T-helper 2 cell treated with Interferon-gamma antibody and Interleukin-4, amounts not matched to agents 100 ng/mL and 5 ng/mL, for 36 hours (primary cell): ENCODE results near the gene SPPL3. TPM values are rescaled to one million over a fixed set of nuclear protein-coding genes. Genes with fewer than 3 reads are reported as not detected.

ENCODE experiments used
- intact Hi-C: fragments of 100-400 bp; cut with micrococcal nuclease; formaldehyde crosslinking; loops from one replicate; pipeline ENCODE4 v1.15.1; 2023
- total RNA-seq: library from RNA; stranded (reverse); gene quantifications from 2 replicates; pipeline ENCODE4 v1.2.3, GENCODE V29; 2022

The SPPL3 gene
- total RNA-seq, 1 donor from 2014 or later, result 33.8 TPM

- intact Hi-C loops, result no loop called here
Observed at GRCh38 chr12:120921637-120922036, 17.5 kb upstream of the SPPL3 start.

- intact Hi-C loops, result no loop called here
Observed at GRCh38 chr12:120920178-120920577, 16.0 kb upstream of the SPPL3 start.

DNA sequence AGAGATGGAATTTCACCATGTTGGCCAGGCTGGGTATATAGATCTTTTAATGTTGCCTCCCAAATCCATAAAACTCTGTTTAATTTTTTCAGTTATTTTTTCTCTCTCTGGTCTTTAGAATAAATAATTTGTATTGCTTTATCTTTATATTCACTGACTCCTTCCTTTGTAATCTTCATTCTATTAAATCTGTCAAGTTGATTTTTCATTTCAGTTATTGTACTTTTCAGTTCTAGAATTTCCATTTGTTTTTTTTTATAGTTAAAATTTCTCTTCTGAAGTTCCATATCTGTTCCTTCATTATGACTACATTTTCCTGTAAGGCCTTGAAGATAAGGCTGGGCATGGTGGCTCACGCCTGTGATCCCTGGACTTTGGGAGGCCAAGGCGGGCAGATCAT is 13.6 kb upstream of the SPPL3 start:
- intact Hi-C loops, result no loop called here

GRCh38 chr12:120916561-120916960 is 12.4 kb upstream of the SPPL3 start:
- intact Hi-C loops, result no loop called here

GRCh38 chr12:120914794-120915193 is 10.6 kb upstream of the SPPL3 start:
- intact Hi-C loops, result no loop called here

- intact Hi-C loops, result loop anchor here (10.0 kb wide), 1 partner anchor 55 kb away; no protein-coding TSS in a partner anchor
Observed at GRCh38 chr12:120909633-120910298, 5.6 kb upstream of the SPPL3 start.

DNA sequence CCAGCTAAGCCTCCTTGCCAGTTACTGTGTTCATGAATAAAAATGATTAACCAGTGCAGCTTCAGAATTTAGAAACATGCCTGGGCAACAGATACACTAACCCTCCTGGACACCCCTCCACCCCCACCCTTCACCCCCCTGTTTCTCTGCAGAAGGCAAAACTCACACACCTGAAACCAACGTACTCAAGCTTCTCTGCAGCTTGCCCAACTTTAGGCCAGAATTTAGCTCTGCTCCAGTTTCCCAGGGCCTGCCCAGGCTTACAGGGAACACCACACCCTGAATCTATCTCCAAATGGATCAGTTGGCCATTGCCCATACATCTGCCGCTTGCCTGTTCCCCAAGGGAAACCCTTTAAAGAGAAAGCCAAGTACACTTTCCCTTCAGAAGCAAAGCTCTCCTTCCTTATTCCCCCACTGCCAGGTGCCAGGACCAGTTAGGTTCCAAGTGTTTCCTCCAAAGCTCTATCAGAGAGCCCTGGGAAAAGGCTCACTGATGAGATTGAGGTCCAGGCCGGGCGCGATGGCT is 1.8 kb upstream of the SPPL3 start:
- intact Hi-C loops, result loop anchor here (10.0 kb wide), 1 partner anchor 51 kb away; no protein-coding TSS in a partner anchor

GRCh38 chr12:120903412-120904196 is 554 bp downstream of the SPPL3 start:
- intact Hi-C loops, result loop anchor here (1.0 to 10.0 kb wide), 2 partner anchors 49 to 217 kb away; no protein-coding TSS in a partner anchor

DNA sequence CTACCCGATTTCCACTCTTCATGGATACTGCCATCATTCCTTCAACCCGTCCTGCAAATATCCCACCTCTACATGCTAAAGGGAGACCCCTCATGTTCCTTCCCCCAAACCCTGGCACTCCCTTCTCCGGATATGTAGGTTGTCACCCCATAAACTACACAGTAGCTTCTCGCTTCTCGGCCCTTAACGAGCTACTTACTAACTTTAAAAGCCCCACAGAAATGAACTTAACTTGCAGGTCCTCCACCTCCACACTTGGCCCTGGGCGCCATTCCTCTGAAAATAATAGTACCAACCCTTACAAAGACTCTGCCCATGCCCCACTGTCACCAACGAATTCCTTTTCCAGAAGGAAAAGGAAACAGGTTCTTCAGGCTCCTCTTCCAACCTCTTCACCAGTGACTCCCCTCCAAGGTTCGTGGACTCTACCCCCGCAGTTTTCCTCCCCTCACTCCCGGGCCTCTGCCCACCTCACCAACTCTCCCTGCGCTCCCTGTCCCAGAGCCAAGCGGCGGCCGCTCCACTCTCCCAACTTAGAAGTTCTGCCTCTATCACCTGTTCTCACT is 1.2 kb downstream of the SPPL3 start:
- intact Hi-C loops, result loop anchor here (1.0 to 10.0 kb wide), 2 partner anchors 48 to 217 kb away; no protein-coding TSS in a partner anchor

DNA sequence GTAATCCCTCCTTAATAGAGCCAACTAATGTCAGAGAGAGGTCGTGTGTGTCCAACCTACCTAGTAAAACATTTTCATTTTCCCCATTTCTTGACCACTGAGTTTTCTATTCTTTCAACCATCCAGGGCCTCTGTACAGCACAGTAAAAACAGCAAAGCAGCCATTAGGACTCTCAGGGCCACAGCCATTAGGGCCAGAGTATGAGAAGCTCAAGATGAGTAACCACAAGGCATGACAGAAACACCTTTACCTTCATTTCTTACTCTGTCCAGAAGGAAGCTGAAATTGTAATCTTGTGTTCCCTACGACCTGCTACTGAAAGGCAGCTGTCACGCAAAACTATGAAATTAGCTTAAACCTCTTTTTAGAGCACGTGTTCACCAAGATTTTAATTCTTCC is 2.3 kb downstream of the SPPL3 start:
- intact Hi-C loops, result loop anchor here (10.0 kb wide), 1 partner anchor 47 kb away; no protein-coding TSS in a partner anchor

DNA sequence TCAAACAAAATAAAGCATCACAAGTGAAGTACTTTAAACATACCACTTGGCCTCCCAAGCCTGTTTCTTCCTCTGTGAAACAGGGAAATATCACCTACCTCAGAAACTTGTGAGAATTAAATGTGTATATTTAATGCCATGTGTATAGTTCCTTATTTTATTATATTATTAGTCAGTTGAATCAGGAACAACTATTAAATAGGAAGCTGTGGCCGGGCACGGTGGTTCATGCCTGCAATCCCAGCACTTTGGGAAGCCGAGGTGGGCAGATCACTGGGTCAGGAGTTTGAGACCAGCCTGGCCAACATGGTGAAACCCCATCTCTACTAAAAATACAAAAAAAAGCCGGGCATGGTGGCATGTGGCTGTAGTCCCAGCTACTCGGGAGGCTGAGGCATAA is 3.1 kb downstream of the SPPL3 start:
- intact Hi-C loops, result loop anchor here (10.0 kb wide), 1 partner anchor 46 kb away; no protein-coding TSS in a partner anchor

- intact Hi-C loops, result no loop called here
Observed at GRCh38 chr12:120895532-120895931, 8.6 kb downstream of the SPPL3 start.

DNA sequence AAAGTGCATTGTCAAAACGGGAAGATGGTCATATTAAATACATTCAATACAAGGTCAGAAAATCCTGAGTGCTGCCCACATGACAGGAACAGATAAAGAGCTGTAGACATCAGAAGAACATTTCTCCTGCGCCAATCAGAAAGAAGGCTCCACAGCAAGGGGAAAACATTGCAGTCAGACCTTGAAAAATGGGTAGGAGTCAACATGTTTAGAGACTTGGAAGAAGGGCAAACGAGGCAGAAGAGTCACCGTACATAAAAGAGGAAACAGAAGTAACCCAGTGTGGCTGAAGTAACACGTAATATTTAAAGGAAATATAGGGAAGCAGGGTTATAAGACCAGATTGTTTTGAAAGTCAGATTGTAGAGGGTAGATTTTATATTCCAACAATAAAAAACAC is 11.9 kb downstream of the SPPL3 start:
- intact Hi-C loops, result no loop called here

- intact Hi-C loops, result no loop called here
Observed at GRCh38 chr12:120890963-120891362, 13.2 kb downstream of the SPPL3 start.

GRCh38 chr12:120887253-120888043 is 16.7 kb downstream of the SPPL3 start:
- intact Hi-C loops, result no loop called here

DNA sequence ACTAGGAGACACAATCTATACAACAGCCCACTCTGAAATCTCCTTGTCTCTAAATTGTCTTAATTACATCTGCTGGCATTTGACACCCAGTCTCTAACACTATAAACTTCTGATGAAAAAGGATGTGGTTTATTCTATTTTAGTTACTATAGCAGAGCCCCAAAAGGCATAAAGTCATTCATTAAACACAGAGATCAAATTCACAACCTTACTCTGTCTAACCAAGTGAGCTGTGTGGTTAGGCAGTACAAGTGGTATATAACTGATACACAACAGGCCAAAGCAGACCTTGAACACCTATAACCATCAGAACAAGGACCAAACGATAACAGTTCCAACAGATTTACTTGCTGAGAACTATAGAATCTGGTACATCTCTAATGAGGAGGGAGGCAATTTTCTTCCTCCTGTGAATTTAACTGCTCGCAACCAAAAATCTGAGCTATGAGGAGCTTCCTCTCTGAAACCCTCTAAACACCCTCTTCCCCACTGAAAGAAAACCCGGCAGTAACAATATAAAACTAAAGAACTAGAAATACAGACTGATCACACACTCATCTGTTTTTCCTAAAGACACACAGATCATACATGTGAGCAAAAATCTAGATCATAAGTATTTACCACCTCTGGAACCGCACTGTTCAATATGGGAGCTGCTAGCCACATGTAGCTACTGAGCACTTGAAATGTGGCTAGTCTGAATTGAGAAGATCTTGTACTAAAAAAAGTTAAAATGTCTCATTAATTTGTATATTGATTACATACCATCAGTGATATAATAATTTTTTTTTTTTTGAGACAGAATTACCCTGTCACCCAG is 17.7 kb downstream of the SPPL3 start:
- intact Hi-C loops, result no loop called here

DNA sequence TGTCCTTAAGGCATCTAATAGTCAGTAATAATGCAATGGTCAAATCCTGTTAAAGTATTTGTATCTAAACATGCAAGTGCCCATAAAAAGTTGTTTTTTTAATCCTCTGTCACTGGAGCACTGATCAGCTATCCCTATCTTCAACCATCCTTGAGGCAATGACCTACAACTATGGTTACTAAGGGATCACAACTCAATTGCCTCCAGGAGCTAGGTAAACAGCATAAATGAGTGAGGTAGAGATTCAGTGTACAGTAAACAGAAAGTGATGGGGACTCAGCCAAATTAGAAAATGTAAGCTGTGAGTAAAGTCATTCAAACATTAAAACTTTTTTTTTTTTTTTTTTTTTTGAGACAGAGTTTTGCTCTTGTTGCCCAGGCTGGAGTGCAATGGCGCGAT is 18.6 kb downstream of the SPPL3 start:
- intact Hi-C loops, result no loop called here

- intact Hi-C loops, result no loop called here
Observed at GRCh38 chr12:120884644-120885043, 19.5 kb downstream of the SPPL3 start.

GRCh38 chr12:120882055-120882555 is 22.1 kb downstream of the SPPL3 start:
- intact Hi-C loops, result no loop called here

DNA sequence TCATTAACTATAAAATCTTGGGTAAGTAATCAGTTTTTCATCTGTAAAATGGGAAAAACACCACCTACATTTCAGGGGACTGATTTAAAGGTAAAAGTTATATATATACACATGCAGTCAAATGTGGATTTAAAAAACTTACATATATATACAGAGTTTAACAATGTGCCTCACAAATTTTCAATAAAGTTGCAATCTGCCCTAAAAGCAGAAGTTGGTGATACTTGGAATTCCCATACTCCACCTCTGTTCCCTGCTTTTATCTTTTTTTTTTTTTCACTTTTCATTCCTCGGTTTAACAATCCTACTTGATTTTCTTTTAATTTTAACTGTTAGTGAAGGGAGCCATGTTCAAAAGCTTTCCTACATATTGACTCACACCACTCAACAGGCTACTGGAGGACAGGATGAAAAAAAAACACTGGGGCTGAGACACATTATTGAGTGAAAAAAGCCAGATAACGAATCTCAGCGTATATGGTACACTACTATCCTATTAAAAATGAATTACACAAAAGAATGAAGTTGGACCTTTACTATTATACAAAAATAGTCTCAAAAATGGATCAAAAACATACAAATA is 24.3 kb downstream of the SPPL3 start:
- intact Hi-C loops, result no loop called here
